Measurements from ENCODE around the gene TFF3.

TFF3 gene

DNA sequence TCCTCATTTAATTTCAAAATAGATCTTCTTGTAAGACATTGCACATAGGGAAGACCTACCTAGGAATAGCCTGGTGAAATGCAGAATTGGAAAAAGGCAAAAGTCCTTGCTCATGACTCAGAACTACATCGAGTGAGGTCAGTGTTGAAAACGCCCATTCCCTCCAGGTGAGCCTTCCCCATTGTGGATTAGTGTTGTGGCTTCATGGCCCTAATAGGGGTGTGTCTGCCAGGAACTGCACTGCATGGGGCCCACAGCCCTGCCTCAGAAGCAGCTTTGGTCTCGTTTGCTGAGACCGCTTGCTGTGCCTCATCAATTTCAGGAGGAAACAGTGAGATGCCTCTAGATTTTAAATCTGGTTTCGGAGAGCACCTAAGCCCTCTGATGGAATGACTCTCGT, 17.0 kb downstream of the TFF3 start:
- Histone ChIP-seq H3K36me3 (ENCODE audit: control insufficient read depth, insufficient read depth, low read length) (no peaks in the 10 kb centered on the region), H3K4me3 (replicated peaks; ENCODE audit: low read depth, low read length) (no peak overlapping the region), H3K27me3 (replicated peaks; ENCODE audit: control insufficient read depth, insufficient read depth, low read length) (no peaks in the 10 kb centered on the region; the same call in 1 of the 2 replicates)
- TF ChIP-seq, protein P1, sequence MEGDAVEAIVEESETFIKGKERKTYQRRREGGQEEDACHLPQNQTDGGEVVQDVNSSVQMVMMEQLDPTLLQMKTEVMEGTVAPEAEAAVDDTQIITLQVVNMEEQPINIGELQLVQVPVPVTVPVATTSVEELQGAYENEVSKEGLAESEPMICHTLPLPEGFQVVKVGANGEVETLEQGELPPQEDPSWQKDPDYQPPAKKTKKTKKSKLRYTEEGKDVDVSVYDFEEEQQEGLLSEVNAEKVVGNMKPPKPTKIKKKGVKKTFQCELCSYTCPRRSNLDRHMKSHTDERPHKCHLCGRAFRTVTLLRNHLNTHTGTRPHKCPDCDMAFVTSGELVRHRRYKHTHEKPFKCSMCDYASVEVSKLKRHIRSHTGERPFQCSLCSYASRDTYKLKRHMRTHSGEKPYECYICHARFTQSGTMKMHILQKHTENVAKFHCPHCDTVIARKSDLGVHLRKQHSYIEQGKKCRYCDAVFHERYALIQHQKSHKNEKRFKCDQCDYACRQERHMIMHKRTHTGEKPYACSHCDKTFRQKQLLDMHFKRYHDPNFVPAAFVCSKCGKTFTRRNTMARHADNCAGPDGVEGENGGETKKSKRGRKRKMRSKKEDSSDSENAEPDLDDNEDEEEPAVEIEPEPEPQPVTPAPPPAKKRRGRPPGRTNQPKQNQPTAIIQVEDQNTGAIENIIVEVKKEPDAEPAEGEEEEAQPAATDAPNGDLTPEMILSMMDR (IDR thresholded peaks at IDR 0.05; ENCODE audit: insufficient read depth, low read length, poor library complexity, severe bottlenecking) = no peak
- DNase-seq (ENCODE audit: extremely low read depth, insufficient read length) = no peak

DNA sequence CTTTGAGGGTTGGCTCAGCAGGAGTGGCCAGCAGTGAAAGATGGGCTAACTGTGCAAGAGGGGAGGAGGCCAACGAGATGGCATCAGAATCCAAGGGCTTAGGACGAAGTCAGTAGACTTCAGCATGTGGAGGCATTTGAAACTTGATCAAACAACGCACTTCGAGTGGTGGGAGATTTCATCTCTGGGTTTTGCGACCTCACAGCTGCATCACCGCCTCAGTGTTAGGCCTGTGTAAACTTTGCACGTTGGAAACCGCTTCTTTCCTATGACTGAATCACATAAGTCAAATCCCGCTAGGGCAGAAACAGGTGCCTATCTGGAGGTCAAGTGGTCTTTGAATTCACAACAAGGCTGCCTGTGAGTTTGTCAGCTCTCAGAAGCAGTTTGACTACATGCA, 17.8 kb downstream of the TFF3 start:
- DNase-seq (ENCODE audit: extremely low read depth, insufficient read length) = no peak
- H3K4me3 ChIP-seq (replicated peaks; ENCODE audit: low read depth, low read length) = no peak overlapping the region
- no peaks in the 10 kb centered on the region for H3K36me3 ChIP-seq (ENCODE audit: control insufficient read depth, insufficient read depth, low read length)
- no peaks in the 10 kb centered on the region; the same call in 1 of the 2 replicates for H3K27me3 ChIP-seq (replicated peaks; ENCODE audit: control insufficient read depth, insufficient read depth, low read length)
- TF ChIP-seq, protein P1 (IDR thresholded peaks at IDR 0.05; ENCODE audit: insufficient read depth, low read length, poor library complexity, severe bottlenecking) = no peak

GRCh38 chr21:42296501-42296900, 18.7 kb downstream of the TFF3 start:
- H3K4me3 ChIP-seq (replicated peaks; ENCODE audit: low read depth, low read length) = no peak overlapping the region
- TF ChIP-seq, protein P1 (IDR thresholded peaks at IDR 0.05; ENCODE audit: insufficient read depth, low read length, poor library complexity, severe bottlenecking) = no peak
- DNase-seq (ENCODE audit: extremely low read depth, insufficient read length) = no peak
- no peaks in the 10 kb centered on the region for H3K36me3 ChIP-seq (ENCODE audit: control insufficient read depth, insufficient read depth, low read length)
- no peaks in the 10 kb centered on the region; the same call in 1 of the 2 replicates for H3K27me3 ChIP-seq (replicated peaks; ENCODE audit: control insufficient read depth, insufficient read depth, low read length)

DNA sequence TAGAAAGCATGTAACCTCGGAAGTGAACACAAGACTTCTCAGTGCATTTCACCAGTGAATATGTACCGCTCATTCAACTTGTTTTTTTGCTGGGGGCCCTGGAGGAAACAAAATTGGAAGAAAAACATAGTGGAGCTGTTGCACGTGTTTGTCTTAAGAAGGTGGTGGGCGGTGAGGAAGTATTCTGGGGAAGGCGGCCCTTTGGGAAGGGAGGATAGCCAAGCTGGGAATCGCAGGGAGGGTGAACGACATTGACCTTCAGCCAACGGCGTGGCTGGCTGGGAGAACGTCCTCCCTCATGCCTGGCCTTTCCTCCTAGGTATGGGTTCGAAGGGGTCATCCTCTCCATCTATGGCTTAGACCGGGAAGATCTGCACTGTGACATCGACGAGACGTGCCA, 19.4 kb downstream of the TFF3 start:
- no peaks in the 10 kb centered on the region for H3K36me3 ChIP-seq (ENCODE audit: control insufficient read depth, insufficient read depth, low read length)
- DNase-seq (ENCODE audit: extremely low read depth, insufficient read length) = no peak
- no peaks in the 10 kb centered on the region; the same call in 1 of the 2 replicates for H3K27me3 ChIP-seq (replicated peaks; ENCODE audit: control insufficient read depth, insufficient read depth, low read length)
- no peak overlapping the region for H3K4me3 ChIP-seq (replicated peaks; ENCODE audit: low read depth, low read length)
- TF ChIP-seq, protein P1 (IDR thresholded peaks at IDR 0.05; ENCODE audit: insufficient read depth, low read length, poor library complexity, severe bottlenecking) = no peak

DNA sequence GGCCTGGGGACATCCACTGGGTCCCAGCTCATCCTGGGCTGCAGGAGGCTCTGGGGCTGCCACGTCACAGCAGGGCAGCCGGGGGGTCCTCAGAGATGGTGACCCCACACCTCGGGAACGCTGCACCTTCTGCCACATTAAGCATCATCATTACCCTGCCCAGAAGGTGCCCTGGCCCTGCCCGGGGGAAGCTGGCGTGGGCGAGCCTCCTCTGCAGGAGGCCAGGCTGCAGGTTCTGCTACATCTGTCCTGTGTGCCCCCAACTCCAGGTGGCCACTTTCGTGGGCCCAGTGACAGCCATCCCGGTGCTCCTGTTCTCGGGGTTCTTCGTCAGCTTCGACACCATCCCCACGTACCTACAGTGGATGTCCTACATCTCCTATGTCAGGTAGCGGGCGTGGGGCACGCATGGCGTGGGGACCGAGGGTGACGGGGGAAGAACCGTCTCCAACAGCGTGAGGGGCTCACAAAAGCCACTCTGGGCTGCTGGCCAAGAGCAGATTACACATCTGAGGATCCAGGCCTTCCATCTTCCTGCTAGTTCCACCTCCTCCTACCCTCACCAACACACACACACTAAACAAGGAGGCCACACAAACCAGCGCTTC, 20.8 kb downstream of the TFF3 start:
- Histone ChIP-seq H3K27me3 (replicated peaks; ENCODE audit: control insufficient read depth, insufficient read depth, low read length) (no peaks in the 10 kb centered on the region), H3K36me3 (ENCODE audit: control insufficient read depth, insufficient read depth, low read length) (no peaks in the 10 kb centered on the region), H3K4me3 (replicated peaks; ENCODE audit: low read depth, low read length) (no peak overlapping the region)
- DNase-seq (ENCODE audit: extremely low read depth, insufficient read length) = no peak
- TF ChIP-seq, protein P1 (IDR thresholded peaks at IDR 0.05; ENCODE audit: insufficient read depth, low read length, poor library complexity, severe bottlenecking) = no peak

Measured in GM06990 (cell line).